HCT116 (cell line): ENCODE results near the gene ENOX1. TPM values are rescaled to one million over a fixed set of nuclear protein-coding genes. Genes with fewer than 3 reads are reported as not detected.

Experiments used
- ATAC-seq: fragments of 200-7000 bp; cut with Tn5 transposase; 2 replicates; pipeline ENCODE4 v1.9.1; 2020; ENCODE audit warnings: mild to moderate bottlenecking, moderate library complexity
- BruUV-seq: library from RNA; stranded (reverse); fragments of 400-500 nt; replicated peaks from 2 replicates; lab custom pipeline; 2021; lab: Mats Ljungman, UMichigan
- CTCF ChIA-PET: fragments of 300-600 bp; sonication (Branson Sonifier 250); formaldehyde crosslinking; loops from one replicate; lab custom pipeline; 2021; ENCODE audit warnings: antibody characterized with exemption; lab: Charles Lee
- POLR2A ChIA-PET: fragments of 300-600, 350-600 bp; sonication (Branson Sonifier 250); formaldehyde crosslinking; loops from one replicate; lab custom pipeline; 2021; ENCODE audit warnings: antibody characterized with exemption; lab: Charles Lee
- RAD21 ChIA-PET, 2 experiments: fragments of 300-600 bp; sonication (Branson Sonifier 250); formaldehyde crosslinking; loops; one replicate each; lab custom pipeline; 2023; ENCODE audit warnings: low total read pairs in 2 of 2; ENCODE audit not compliant: uncharacterized antibody in 2 of 2, unreplicated experiment in 2 of 2, low non-redundant PET in 1 of 2; lab: Charles Lee
- DNase-seq: peaks from one replicate; pipeline ENCODE4 v3.0.0-alpha.2; 2010; ENCODE audit warnings: low read depth, low spot score
- H2AFZ ChIP-seq: fragments of 200-600 bp; shearing (Covaris generic), sonication (generic); 2 replicates; pipeline ENCODE4 v1.6.1; 2017; ENCODE audit warnings: low read depth, mixed run types, mixed read lengths, antibody characterized with exemption, low read length; ENCODE audit not compliant: poor library complexity, severe bottlenecking
- H3K27ac ChIP-seq: 2 replicates; pipeline ENCODE4 v1.5.1; 2012; ENCODE audit warnings: low read depth, low read length
- H3K27me3 ChIP-seq: fragments of 200-600 bp; sonication (generic); 2 replicates; pipeline ENCODE4 v1.6.1; 2016; ENCODE audit warnings: mixed run types, low read length, mixed read lengths; ENCODE audit not compliant: insufficient read depth
- H3K36me3 ChIP-seq, 2 experiments: fragments of 200-500 bp in 1 of 2; fragments of 200-600 bp in 1 of 2; sonication (Bioruptor generic) in 1 of 2; sonication (generic) in 1 of 2; 2 replicates each; pipeline versions ENCODE4 v1.5.1 to v1.6.1; 2014 to 2016; ENCODE audit warnings: low read length in 2 of 2, inconsistent platforms in 1 of 2, mixed read lengths in 1 of 2, mixed run types in 1 of 2; ENCODE audit not compliant: insufficient read depth in 2 of 2, control insufficient read depth in 1 of 2
- H3K4me1 ChIP-seq, 2 experiments: fragments of 200-600 bp in 1 of 2; sonication (generic) in 1 of 2; 2 replicates each; pipeline versions ENCODE4 v1.5.1 to v1.6.1; 2012 to 2017; ENCODE audit warnings: low read length in 2 of 2, inconsistent platforms in 1 of 2, mild to moderate bottlenecking in 1 of 2, mixed read lengths in 1 of 2, mixed run types in 1 of 2, moderate library complexity in 1 of 2; ENCODE audit not compliant: insufficient read depth in 2 of 2, control insufficient read depth in 1 of 2
- H3K4me2 ChIP-seq: fragments of 200-600 bp; sonication (generic); 2 replicates; pipeline ENCODE4 v1.6.1; 2017; ENCODE audit warnings: mixed run types, low read length, mixed read lengths
- H3K4me3 ChIP-seq, 2 experiments: fragments of 200-600 bp in 1 of 2; sonication (generic) in 1 of 2; replicated peaks in 1 of 2; 2 replicates each; pipeline ENCODE4 v1.5.1; 2011 to 2016; ENCODE audit warnings: low read length in 2 of 2, control low read depth in 1 of 2, low read depth in 1 of 2, mild to moderate bottlenecking in 1 of 2, mixed read lengths in 1 of 2, mixed run types in 1 of 2
- H3K79me2 ChIP-seq: fragments of 200-600 bp; sonication (generic); 2 replicates; pipeline ENCODE4 v1.6.1; 2017; ENCODE audit warnings: mild to moderate bottlenecking, mixed run types, low read length, moderate library complexity, mixed read lengths; ENCODE audit not compliant: insufficient read depth
- H3K9ac ChIP-seq: fragments of 200-600 bp; sonication (generic); 2 replicates; pipeline ENCODE4 v1.6.1; 2016; ENCODE audit warnings: low read length, mixed read lengths
- H3K9me2 ChIP-seq: fragments of 200-600 bp; sonication (generic), shearing (Covaris generic); 2 replicates; pipeline ENCODE4 v1.6.1; 2017; ENCODE audit warnings: mixed run types, mild to moderate bottlenecking, moderate library complexity; ENCODE audit not compliant: insufficient read depth
- H3K9me3 ChIP-seq, 2 experiments: fragments of 200-500 bp in 1 of 2; fragments of 200-600 bp in 1 of 2; sonication (Bioruptor generic) in 1 of 2; sonication (generic) in 1 of 2; 2 replicates each; pipeline ENCODE4 v1.6.1; 2014 to 2017; ENCODE audit warnings: low read length in 2 of 2, mixed read lengths in 2 of 2, inconsistent platforms in 1 of 2, low read depth in 1 of 2, mild to moderate bottlenecking in 1 of 2, mixed run types in 1 of 2, moderate library complexity in 1 of 2; ENCODE audit not compliant: control insufficient read depth in 1 of 2, insufficient read depth in 1 of 2
- H4K20me1 ChIP-seq: fragments of 200-600 bp; sonication (generic), shearing (Covaris generic); 2 replicates; pipeline ENCODE4 v1.6.1; 2017; ENCODE audit warnings: mixed run types, mild to moderate bottlenecking, moderate library complexity; ENCODE audit not compliant: insufficient read depth
- ATF3 ChIP-seq: IDR thresholded peaks from 2 replicates; pipeline ENCODE4 v1.6.1; 2012
- CBX3 ChIP-seq: IDR thresholded peaks from 2 replicates; pipeline ENCODE4 v1.6.1; 2012; ENCODE audit warnings: low read depth
- CEBPB ChIP-seq: IDR thresholded peaks from 2 replicates; pipeline ENCODE4 v1.6.1; 2012; ENCODE audit warnings: low read depth
- CTCF ChIP-seq, 3 experiments: fragments of 200-600 bp in 1 of 3; sonication (generic) in 1 of 3; IDR thresholded peaks in 2 of 3; conservative IDR thresholded peaks in 1 of 3; 2 replicates each; pipeline ENCODE4 v1.5.1; 2012 to 2017; ENCODE audit warnings: low read depth in 2 of 3, low read length in 2 of 3, antibody characterized with exemption in 1 of 3, borderline replicate concordance in 1 of 3, control low read depth in 1 of 3, mild to moderate bottlenecking in 1 of 3, mixed read lengths in 1 of 3, mixed run types in 1 of 3, moderate library complexity in 1 of 3; ENCODE audit not compliant: insufficient read depth in 1 of 3
- EZH2 ChIP-seq: fragments of 200-600 bp; sonication (generic); IDR thresholded peaks from 2 replicates; pipeline ENCODE4 v1.6.1; 2017; ENCODE audit warnings: antibody characterized with exemption, mixed run types
- EZH2phosphoT487 ChIP-seq: fragments of 200-600 bp; IDR thresholded peaks from 2 replicates; pipeline ENCODE4 v1.6.1; 2018; ENCODE audit warnings: antibody characterized with exemption, borderline replicate concordance
- FOSL1 ChIP-seq: IDR thresholded peaks from 2 replicates; pipeline ENCODE4 v1.6.1; 2012; ENCODE audit warnings: low read depth
- JUND ChIP-seq: IDR thresholded peaks from 2 replicates; pipeline ENCODE4 v1.6.1; 2012
- MAX ChIP-seq: IDR thresholded peaks from 2 replicates; pipeline ENCODE4 v1.6.1; 2012
- POLR2A ChIP-seq: IDR thresholded peaks from 2 replicates; pipeline ENCODE4 v1.7.0; 2011; ENCODE audit warnings: borderline replicate concordance; ENCODE audit not compliant: insufficient read depth, insufficient read length; ENCODE audit errors: extremely low read depth
- POLR2AphosphoS5 ChIP-seq: IDR thresholded peaks from 2 replicates; pipeline ENCODE4 v1.6.1; 2011; ENCODE audit warnings: mild to moderate bottlenecking, low read depth, low read length, moderate library complexity
- RAD21 ChIP-seq: IDR thresholded peaks from 2 replicates; pipeline ENCODE4 v1.6.1; 2012; ENCODE audit warnings: low read depth, mild to moderate bottlenecking
- SIN3A ChIP-seq: IDR thresholded peaks from 2 replicates; pipeline ENCODE4 v1.6.1; 2012; ENCODE audit warnings: low read depth
- SP1 ChIP-seq: IDR thresholded peaks from 2 replicates; pipeline ENCODE4 v1.6.1; 2012; ENCODE audit warnings: low read depth
- SRF ChIP-seq: IDR thresholded peaks from 2 replicates; pipeline ENCODE4 v1.6.1; 2012; ENCODE audit warnings: low read depth
- TCF7L2 ChIP-seq: IDR thresholded peaks from 2 replicates; pipeline ENCODE4 v1.7.0; 2011; ENCODE audit warnings: borderline replicate concordance, inconsistent platforms; ENCODE audit not compliant: insufficient read depth, insufficient read length; ENCODE audit errors: extremely low read depth
- YY1 ChIP-seq: IDR thresholded peaks from 2 replicates; pipeline ENCODE4 v1.6.1; 2011; ENCODE audit warnings: low read length, low read depth, moderate library complexity, mild to moderate bottlenecking; ENCODE audit not compliant: insufficient replicate concordance; ENCODE audit errors: extremely low read depth
- ZFX ChIP-seq: fragments of 450-650 bp; IDR thresholded peaks from 2 replicates; pipeline ENCODE4 v1.6.1; 2017
- intact Hi-C: fragments of 100-400 bp; cut with micrococcal nuclease; formaldehyde crosslinking; loops from 2 replicates; pipeline ENCODE4 v1.10.0; 2022
- total RNA-seq: library from RNA; stranded (reverse); gene quantifications from one replicate; pipeline ENCODE4 v1.2.1, GENCODE V29; 2021; ENCODE audit not compliant: unreplicated experiment
- TF ChIP-seq, protein P1 (sequence below): IDR thresholded peaks from 2 replicates; pipeline ENCODE4 v1.6.1; 2011; ENCODE audit warnings: mild to moderate bottlenecking, low read length, moderate library complexity; ENCODE audit not compliant: insufficient replicate concordance; ENCODE audit errors: extremely low read depth
- TF ChIP-seq, protein P2 (sequence below): IDR thresholded peaks from 2 replicates; pipeline ENCODE4 v1.6.1; 2012; ENCODE audit warnings: low read depth

ENOX1 gene
- total RNA-seq, 1 experiment from 2014 or later: 4.5 TPM

DNA sequence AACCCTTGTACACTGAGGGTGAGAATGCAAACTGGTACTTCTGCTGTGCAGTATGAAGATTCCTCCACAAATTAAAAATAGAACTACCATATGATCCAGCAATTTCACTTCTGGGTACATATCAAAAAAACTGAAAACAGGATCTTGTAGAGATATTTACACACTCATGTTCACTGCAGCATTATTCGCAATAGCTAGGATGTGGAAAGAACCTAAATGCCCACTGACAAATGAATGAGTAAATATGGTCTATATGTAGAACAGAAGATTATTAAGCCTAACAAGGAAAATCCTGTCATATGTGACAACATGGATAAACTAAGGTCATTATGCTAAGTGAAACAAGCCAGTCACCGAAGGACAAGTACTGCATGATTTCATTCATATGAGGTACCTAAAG is 304.7 kb downstream of the ENOX1 start:
- no peaks in the 10 kb centered on the region for H3K4me1 ChIP-seq
- TF ChIP-seq SRF (no peak), EZH2 (no peak), ZFX (no peak), POLR2A (no peak), MAX (no peak), JUND (no peak), RAD21 (no peak), EZH2phosphoT487 (no peak), POLR2AphosphoS5 (no peak), CEBPB (no peak), CBX3 (no peak), TCF7L2 (no peak), ATF3 (no peak), SP1 (no peak), FOSL1 (no peak), CTCF (IDR thresholded peaks at IDR 0.05 in 2 of 3, conservative IDR thresholded peaks at IDR 0.05 in 1 of 3; ENCODE audit: borderline replicate concordance in 1 of 3, insufficient read depth in 1 of 3, low read depth in 2 of 3, low read length in 2 of 3) (no peak), SIN3A (no peak), YY1 (no peak)
- TF ChIP-seq, protein P1, sequence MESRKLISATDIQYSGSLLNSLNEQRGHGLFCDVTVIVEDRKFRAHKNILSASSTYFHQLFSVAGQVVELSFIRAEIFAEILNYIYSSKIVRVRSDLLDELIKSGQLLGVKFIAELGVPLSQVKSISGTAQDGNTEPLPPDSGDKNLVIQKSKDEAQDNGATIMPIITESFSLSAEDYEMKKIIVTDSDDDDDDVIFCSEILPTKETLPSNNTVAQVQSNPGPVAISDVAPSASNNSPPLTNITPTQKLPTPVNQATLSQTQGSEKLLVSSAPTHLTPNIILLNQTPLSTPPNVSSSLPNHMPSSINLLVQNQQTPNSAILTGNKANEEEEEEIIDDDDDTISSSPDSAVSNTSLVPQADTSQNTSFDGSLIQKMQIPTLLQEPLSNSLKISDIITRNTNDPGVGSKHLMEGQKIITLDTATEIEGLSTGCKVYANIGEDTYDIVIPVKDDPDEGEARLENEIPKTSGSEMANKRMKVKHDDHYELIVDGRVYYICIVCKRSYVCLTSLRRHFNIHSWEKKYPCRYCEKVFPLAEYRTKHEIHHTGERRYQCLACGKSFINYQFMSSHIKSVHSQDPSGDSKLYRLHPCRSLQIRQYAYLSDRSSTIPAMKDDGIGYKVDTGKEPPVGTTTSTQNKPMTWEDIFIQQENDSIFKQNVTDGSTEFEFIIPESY: no peak
- TF ChIP-seq, protein P2, sequence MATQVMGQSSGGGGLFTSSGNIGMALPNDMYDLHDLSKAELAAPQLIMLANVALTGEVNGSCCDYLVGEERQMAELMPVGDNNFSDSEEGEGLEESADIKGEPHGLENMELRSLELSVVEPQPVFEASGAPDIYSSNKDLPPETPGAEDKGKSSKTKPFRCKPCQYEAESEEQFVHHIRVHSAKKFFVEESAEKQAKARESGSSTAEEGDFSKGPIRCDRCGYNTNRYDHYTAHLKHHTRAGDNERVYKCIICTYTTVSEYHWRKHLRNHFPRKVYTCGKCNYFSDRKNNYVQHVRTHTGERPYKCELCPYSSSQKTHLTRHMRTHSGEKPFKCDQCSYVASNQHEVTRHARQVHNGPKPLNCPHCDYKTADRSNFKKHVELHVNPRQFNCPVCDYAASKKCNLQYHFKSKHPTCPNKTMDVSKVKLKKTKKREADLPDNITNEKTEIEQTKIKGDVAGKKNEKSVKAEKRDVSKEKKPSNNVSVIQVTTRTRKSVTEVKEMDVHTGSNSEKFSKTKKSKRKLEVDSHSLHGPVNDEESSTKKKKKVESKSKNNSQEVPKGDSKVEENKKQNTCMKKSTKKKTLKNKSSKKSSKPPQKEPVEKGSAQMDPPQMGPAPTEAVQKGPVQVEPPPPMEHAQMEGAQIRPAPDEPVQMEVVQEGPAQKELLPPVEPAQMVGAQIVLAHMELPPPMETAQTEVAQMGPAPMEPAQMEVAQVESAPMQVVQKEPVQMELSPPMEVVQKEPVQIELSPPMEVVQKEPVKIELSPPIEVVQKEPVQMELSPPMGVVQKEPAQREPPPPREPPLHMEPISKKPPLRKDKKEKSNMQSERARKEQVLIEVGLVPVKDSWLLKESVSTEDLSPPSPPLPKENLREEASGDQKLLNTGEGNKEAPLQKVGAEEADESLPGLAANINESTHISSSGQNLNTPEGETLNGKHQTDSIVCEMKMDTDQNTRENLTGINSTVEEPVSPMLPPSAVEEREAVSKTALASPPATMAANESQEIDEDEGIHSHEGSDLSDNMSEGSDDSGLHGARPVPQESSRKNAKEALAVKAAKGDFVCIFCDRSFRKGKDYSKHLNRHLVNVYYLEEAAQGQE: no peak
- no peak overlapping the region for H3K27ac ChIP-seq
- no peaks in the 10 kb centered on the region for H4K20me1 ChIP-seq
- H3K9me3 ChIP-seq: no peaks in the 10 kb centered on the region
- H2AFZ ChIP-seq: no peak overlapping the region
- BruUV-seq: no TSS peak
- no peaks in the 10 kb centered on the region for H3K9me2 ChIP-seq
- H3K36me3 ChIP-seq: no peaks in the 10 kb centered on the region
- CTCF ChIA-PET: no interaction called here
- no peaks in the 10 kb centered on the region for H3K79me2 ChIP-seq
- no peak overlapping the region for H3K4me2 ChIP-seq
- POLR2A ChIA-PET: no interaction called here
- H3K27me3 ChIP-seq: no peaks in the 10 kb centered on the region
- no peak for DNase-seq
- H3K4me3 ChIP-seq: no peak overlapping the region
- ATAC-seq: no peak
- intact Hi-C loops: no loop called here
- H3K9ac ChIP-seq: no peak overlapping the region
- RAD21 ChIA-PET: no interaction called here
